HG03097 (cell line): ENCODE measurements around the gene KNSTRN.

Experiments
- ATAC-seq: cut with Tn5 transposase; IDR thresholded peaks from one replicate; pipeline ENCODE4 v1.9.1; 2021; ENCODE audit not compliant: unreplicated experiment, low FRiP score

The KNSTRN gene

DNA sequence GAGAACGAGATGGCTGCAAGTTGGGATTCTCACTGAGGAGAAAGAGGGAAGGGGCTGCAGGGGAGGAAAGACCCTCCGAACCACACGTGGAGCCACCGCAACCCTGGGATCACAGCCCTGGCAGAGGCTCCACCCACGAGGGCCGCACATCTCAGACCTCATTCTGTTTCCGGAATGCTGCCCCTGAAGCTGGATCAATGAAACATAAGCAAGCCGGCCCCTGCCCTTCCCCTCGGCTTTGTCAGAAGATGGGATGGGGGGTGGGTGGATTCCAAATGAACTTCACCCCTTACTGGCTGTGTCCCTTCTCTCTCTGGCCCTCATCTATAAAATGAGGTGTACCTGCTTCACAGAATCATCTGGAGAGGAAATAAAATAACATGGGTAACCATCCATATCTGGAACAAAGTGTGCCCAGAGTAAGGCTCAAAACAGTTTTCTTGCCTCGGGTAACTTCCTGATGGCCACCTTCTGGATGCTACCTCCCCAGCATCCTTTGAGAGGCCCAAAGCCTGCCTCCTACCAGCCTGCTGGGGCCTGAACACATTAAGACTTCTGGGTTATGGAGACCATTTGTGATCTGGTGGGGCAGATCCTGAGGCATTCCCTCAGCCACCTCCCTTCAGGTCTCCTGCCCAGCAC, 37.2 kb upstream of the KNSTRN start:
- ATAC-seq, result no peak

DNA sequence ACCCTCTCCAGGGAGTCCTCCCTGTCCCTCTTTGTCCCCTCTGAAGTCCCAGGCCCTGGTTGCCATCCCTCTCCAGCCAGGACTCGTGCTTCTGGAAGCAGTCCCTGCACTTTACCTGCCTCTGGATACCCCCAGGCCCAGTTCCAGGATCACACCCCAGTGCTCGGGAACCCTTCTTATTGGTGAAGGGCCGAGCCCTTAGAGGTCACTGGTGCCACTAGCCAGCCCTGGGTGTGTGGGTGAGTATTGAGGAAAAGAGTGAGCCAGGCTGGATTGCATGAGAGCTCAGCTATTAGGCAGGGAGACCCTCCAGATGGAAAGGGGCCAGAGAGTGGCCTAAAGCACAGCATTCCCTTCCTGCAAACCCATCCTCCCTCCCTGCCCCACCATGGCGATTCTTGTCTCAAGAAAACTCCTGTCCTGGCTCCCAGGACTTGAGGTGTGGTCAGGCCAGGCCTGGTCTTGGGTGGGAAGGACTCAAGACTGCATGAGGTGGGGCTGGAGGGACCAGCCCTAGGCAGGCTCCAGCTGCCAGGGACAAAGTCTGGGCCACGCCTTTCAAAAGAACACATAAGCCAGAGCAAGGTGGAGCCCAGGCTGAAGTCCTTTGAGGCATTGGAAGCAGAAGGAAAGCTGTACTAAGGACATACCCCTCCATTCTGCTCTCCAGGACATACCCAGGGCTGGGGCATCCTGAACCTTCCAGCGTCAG, 36.5 kb upstream of the KNSTRN start:
- no peak for ATAC-seq

DNA sequence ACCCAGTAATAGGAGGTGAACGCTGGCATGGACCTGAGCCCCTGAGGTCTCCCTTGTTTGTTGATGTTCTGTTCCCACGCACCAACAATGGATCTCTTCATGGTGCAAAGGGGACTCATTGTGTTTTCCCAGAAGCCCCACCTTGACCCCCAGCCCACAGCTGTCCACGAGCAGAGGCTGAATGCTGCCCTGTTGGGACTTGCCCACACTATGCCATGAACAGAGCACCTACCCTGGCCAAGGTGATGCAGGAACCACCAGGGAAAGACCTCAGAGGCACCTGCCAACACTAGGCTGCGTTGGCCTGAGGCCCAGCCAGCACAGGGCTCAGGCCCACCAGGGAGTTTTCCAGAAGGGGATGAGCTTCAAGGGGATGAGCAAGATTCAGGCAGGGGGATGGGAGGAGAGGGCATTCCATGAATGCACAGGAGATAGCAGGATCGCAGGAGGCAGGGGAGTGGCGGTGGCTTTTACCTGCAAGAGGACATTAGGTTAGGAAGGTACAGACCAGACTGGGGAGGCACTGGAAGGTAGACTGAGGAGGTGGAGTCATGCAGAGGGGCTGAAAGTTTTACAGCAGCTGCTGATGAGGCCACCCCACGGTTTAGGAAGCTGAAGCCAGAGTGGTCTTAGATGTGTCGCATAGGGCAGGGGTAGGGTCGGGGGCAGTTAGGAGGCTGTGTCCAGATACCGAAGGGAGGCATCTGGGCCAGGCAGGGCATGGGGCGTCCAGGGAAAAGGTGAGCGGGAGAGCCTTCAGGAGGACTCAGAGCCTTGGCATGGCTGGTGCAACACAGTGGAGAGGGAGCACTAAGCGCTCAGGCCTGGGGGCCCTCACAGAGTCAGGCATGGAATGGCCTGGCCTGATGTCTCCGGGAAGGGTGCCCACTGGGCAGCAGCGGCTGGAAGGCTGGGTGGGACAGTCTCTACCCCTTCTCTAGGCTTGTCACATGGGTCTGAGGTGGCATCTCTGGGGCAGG, 35.7 kb upstream of the KNSTRN start:
- ATAC-seq, result no peak

DNA sequence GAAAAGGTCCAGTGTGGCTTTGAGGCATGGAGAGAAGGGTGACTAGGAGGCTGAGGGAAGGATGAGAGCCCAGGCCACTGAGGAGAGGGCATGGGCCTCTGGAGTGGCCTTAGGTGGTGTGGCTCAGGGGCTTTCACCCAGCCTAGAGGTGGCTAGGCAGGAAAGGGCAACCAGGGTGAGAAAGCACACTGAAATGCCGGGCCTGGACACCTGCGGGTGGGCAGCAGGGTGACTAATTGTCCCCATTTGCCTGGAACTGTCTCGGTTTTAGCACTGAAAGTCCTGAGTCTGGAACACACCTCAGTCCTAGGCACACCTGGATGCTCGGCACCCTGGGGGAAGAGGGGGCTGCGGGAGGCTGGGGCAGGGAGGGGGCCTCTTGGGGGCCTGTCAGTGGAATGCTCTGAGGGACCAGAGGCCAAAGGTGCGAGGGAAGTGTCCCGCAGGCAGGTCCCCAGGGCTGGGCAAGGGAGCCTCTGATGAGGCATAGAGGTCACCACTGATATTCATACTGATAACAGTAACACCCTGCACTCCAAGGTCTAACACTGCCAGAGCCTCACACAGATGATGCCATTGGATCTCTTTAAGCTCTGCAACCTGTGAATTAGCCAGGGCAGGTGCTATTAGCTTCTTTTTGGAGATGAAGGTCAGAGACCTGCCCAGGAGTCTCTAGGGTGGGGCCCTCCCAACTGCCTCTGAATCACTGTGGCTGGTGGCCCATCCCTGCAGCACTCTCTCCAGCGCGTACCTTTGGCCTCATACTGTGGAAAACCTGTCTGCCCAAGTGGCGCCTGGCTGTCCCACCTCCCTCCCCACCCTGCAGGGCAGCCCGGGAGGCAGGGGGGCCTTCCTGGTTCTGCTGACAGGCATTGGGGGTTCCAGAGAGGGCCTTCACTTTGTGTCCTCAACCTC, 34.7 kb upstream of the KNSTRN start:
- ATAC-seq, result no peak

DNA sequence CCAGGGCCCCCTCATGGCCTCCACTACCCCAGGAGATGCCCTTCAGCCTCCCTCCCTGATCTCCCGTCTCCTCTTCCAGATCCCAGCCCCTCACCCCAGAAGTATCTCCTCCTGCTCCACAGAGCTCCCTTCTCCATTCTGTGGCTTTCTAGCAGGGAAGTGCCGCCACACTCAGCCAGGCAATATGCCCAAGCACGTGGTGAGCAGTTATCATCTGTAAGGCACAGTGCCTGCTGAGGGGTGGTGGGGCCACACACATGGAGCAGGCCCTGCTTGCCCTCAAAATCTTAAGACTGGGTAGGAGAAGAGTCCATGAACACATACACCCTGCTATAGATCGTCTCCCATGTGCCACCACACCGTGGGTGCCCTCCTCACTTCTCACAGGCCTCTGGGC, 34.0 kb upstream of the KNSTRN start:
- ATAC-seq, result no peak

DNA sequence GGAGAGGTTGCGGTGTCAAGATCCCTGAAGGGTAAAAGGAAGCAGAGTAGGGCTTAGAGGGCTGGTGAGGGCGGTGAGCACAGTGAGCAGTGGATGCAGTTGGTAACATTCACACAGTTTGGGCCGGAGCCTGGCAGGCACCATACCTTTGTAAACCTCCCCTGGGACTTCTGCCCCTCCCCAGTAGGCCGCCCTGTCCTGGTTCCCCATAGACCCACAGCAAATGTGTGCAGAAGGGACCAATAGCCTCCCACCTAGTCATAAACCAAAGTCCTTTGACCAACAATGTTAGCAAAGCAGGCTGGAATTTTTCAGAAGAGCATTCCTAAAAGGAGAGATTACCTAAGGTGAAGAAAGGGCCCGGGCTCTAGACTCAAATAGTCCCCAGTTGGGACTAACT, 33.4 kb upstream of the KNSTRN start:
- ATAC-seq, result no peak

DNA sequence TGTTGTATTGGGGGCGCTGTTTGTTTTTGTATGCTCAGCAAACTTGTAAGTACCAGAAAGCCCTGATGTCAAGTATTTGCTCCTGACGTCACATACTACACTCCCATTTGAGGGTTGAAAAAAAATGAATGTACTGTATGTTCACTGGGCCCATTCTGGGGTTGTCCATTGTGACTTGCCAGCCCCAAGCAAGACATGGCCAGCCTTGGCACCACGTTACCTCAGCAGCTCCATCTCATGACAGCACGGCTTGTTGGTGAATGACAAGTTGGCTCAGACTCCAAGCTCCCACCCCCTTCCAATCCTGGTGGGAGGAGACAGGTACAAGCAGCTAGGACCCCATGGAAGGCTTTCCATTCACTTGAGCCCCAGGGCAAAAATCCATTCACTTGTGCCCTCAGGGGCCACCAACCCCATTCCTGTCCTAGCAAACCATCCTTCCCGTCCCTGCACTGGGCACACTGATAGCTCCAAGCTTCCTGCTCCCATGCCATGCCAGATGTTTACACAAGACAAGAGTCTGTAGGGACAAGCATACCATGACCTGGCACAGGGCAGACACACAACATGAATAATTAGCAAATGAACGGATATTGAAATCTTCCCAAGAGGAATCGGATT, 30.1 kb upstream of the KNSTRN start:
- no peak for ATAC-seq

DNA sequence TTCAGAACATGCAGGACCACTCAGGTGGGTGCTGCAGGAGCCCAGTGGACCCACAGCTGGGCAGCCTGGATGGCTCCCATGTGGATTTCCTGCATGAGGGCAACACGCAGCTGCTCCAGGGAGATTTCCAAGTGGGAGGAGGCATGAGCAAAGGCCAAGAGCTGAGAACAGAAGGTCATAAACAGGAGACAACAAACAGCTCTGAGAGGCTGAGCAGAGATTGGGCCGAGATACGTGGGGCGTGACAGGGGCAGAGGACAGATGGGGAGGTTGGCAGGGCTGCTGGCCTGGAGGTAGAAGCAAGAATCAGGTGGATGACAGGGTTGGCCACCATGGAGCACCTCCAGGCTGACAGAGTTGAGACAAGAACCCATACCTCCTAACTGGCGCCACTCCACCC, 28.8 kb upstream of the KNSTRN start:
- no peak for ATAC-seq

DNA sequence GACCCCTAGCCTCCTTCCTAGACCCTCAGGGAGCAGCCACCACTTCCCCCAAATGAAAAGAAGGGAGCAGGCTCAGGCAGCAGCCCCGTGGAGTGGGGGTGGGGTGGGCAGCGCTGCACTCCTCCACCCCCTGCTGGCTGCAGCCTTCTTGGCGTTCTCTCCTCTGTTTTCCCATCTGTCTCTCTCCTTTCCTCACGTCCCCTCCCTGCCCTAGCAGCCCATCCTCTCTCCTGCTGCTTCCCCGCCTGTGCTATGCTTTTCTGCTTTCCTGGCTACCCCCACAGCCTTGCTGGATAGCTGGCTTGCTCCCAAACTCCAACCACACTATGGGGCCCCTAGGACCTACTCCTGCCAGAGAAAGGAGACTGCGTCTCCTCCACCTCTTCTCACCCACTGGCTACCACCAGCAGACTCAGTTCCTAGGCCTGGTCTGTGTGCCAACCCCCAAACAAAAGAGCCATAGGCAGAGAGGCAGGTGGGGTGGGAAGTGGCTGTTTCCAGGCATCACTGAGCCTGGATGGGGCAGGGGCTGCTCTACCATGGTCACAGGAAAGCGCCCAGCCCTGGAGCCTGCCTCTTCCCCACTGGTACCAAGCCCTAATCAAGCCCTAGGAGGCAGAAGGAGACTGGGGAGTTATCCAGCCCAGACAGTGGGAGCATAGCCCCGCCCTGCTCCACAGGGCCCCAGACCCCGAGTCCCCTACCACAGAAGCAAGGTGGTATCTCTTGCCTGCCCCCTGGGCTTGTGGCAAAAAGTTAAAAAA, 27.9 kb upstream of the KNSTRN start:
- ATAC-seq, result no peak

DNA sequence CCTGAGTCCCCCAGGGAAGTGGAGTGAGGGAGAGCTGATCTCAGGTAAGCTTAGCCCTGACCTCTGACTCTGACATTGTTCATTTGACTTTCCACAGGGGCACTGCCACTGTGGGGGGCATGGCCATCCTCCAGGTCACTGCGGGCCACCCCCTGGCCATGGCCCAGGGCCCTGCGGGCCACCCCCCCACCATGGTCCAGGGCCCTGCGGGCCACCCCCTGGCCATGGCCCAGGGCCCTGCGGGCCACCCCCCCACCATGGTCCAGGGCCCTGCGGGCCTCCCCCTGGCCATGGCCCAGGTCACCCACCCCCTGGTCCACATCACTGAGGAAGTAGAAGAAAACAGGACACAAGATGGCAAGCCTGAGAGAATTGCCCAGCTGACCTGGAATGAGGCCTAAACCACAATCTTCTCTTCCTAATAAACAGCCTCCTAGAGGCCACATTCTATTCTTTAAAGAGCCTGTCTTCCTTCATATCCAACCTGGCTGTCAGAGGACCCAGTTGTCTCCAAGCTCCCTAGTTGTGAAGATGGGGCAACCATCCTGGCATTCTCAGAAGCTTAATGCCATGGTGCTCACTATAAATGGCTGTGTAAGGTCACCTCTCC, 26.4 kb upstream of the KNSTRN start:
- no peak for ATAC-seq

DNA sequence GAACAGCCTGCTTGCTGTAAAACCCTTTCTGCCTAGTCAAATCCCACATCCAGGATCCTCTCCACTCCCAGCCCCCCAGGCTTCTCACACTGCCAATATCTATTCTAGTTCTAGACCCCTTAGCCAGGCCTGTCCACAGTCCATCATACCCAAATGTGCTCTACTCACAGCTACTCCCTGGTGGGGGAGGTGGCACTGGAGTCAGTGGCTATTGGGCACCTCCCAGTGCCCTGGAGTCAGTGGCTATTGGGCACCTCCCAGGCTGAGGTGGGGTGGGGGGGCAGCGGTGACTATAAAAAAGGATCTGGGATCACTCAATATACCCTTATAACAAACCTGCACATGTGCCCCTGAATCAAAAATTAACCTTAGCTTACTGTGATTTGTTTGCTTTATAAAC, 25.3 kb upstream of the KNSTRN start:
- no peak for ATAC-seq

DNA sequence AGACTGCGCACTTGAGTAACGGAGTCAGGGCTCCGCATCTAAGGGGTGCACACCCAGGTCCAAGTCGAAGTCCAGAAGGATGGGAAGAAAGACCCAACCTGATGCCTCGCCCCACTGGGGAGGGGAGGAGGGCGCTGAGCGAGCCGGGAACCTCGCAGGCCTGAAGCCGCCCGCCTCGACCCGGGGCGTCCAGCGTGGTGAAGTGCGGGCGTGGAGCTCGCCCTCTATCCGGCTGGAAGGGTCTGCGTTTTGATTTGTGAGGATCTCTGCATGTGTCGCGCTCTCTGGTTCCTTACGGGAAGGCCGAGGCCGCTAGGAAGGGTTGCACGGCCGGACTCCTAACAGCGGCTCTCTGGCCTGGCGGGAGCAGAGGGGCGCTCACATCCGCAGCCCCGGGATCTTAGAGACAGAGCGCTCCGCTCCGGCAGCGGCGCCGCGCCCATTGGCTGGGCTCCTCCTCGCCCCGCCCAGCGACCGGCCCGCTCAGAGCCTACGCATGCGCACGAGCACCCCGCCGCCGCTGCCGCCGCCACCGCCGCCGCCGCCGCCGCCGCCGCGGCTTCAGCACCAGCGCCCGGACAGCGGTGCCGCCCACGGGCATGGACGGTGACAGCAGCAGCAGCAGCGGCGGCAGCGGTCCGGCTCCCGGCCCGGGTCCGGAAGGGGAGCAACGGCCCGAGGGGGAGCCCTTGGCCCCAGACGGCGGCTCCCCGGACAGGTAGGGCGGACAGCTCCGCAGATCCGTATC, 24.6 kb upstream of the KNSTRN start, which contains the start of gene DISP2:
Gene DISP2, plus strand, starts transcription at position 497 of the 748 bp plus-strand sequence. Its CDS starts 103 bp downstream, at position 600.
- peak; percentile 64 for ATAC-seq

DNA sequence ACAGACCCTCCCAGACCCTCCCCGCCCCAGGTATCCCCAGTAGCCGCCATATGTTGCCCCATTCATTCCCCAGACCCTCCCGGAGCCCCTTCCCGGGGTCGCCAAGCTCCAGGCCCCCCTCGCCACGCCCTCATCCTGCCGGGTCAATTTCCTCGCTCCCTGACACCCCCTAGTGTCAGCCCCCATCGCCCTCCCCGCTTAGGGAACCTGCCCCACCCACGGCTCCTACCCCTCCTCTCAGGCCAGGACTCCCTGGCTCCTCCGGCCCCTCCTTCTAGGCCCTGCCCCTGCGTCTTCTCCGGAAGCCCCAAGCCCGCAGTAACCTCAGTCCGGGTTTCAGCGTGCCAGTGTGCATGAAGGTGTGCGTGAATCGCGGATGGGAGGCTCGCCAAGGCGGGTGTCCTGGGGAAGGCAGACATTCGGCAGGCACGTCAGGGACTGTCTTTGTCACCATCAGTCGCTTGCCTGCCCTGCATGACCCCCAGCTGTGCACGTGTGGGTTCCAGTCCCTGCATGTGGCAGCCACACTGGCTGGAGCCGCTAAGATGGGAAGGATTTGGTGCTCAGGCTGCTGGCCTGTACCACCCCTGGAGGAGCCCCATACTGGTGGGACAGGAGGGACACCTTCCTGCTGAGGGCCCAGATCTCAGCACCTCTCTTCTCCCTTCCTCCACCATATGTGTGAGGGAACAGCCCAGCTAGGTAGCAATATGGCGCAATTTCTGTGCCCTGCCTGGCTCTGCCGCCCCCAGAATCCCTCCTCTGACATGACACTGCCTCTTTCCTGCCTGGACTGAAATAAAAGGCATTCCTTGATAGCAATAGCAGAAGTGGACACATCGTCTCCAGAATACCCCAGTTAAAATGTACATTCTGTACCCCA, 23.8 kb upstream of the KNSTRN start:
- ATAC-seq, result no peak

DNA sequence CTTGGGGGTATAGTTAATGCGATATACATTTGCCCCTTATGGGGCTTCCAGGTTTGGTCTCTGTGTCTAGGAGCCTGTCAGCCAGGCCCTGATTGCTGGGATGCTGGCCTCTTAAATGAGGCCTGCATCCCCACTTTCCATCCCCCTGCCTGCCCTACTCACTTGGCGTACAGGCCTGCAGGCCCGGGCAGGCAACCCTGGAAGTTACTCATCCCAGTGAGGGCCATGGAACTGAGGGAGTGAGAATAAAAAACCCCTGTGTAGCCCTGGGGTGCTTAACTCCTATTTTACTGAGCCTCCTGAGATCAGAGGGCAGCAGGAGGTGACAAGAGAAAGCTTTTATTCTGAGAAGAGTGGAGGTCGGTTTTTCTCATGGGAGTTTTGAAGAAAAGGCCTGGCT, 22.5 kb upstream of the KNSTRN start:
- ATAC-seq, result no peak

DNA sequence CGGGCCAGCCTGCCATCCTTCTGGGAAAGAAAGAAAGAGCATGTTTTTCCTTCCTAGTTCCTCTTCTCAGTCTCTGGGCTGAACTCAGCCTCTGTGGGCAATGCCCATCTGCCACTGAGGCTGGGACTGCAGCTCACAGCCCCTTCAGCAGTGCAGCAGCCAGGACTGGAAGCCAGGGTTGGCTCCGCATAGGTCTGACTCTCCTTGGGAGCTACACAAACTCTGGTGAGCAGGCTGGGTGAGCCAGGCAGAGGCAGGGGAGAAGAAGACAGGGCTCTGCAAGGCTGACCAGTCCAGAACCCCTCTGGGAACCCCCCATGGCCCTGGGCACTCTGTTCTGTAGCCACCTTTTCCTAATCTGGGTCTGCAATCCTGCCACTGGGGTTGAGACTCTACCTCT, 20.9 kb upstream of the KNSTRN start:
- ATAC-seq, result no peak

DNA sequence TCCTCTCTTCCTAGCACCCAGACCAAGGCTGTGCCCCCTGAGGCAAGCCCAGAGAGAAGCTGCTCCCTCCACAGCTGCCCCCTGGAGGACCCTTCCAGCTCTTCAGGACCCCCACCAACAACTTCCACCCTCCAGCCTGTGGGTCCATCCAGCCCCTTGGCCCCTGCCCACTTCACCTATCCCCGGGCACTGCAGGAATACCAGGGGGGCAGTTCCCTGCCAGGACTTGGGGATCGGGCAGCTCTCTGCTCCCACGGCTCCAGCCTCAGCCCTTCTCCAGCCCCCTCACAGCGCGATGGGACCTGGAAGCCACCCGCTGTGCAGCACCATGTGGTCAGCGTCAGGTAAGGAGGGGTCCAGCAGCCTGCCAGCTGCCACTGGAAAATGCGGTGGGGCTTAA, 18.9 kb upstream of the KNSTRN start:
- ATAC-seq, result no peak

DNA sequence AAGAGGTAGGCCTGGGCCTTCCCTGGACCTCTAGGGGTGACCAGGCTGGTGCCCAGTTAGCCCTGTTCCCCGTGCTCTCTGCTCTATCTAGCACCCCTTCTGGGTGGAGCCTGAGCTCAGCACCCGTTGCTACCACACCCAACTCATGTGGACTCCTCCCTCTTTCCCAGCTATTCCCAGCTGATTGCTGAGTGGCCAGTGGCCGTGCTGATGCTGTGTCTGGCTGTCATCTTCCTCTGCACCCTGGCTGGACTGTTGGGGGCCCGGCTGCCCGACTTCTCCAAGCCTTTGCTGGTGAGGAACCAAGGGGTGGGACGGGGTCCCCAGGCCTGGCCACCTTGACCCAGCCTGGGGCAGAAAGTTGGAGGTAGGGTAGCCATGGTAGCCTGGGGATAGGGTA, 18.3 kb upstream of the KNSTRN start:
- no peak for ATAC-seq
